ENCODE data around the gene C14orf132. TPM values are rescaled to one million over a fixed set of nuclear protein-coding genes. Genes with fewer than 3 reads are reported as not detected.

Gene C14orf132
- total RNA-seq, 2 experiments from 2014 or later, result 3.2 to 4.6 TPM

- no peaks in the 10 kb centered on the region for H3K9me3 Mint-ChIP-seq
- no peaks in the 10 kb centered on the region for H3K36me3 Mint-ChIP-seq
- CTCF ChIA-PET, result interaction anchor here (4.5 kb wide), 1 partner anchor 173 kb away, joined by 61 read pairs; no protein-coding TSS in a partner anchor
- H3K4me1 Mint-ChIP-seq (ENCODE audit: low read depth), result no peaks in the 10 kb centered on the region
- H3K4me3 Mint-ChIP-seq, result no peak overlapping the region
- DNase-seq, result no peak
- H3K27ac Mint-ChIP-seq, result no peak overlapping the region
- intact Hi-C loops (cut with micrococcal nuclease), result no loop called here
- POLR2A ChIA-PET, result no interaction called here
- no peaks in the 10 kb centered on the region for H3K27me3 Mint-ChIP-seq
Measured at GRCh38 chr14:96102081-96102856, 63.1 kb downstream of the C14orf132 start.

- no peak overlapping the region for H3K27ac Mint-ChIP-seq
- CTCF ChIA-PET, result interaction anchor here (0.6 to 4.5 kb wide), 2 partner anchors 28 to 172 kb away, joined by 3 to 61 read pairs; no protein-coding TSS in a partner anchor
- no peaks in the 10 kb centered on the region for H3K4me1 Mint-ChIP-seq (ENCODE audit: low read depth)
- intact Hi-C loops (cut with micrococcal nuclease), result no loop called here
- POLR2A ChIA-PET, result no interaction called here
- H3K4me3 Mint-ChIP-seq, result no peak overlapping the region
- H3K9me3 Mint-ChIP-seq, result no peaks in the 10 kb centered on the region
- H3K27me3 Mint-ChIP-seq, result no peaks in the 10 kb centered on the region
- H3K36me3 Mint-ChIP-seq, result no peaks in the 10 kb centered on the region
- DNase-seq, result no peak
Measured at GRCh38 chr14:96103075-96103474, 63.9 kb downstream of the C14orf132 start.

- Mint-ChIP-seq H3K4me1 (ENCODE audit: low read depth) (no peaks in the 10 kb centered on the region), H3K9me3 (no peaks in the 10 kb centered on the region), H3K27ac (no peak overlapping the region), H3K4me3 (no peak overlapping the region), H3K27me3 (no peaks in the 10 kb centered on the region), H3K36me3 (no peaks in the 10 kb centered on the region)
- POLR2A ChIA-PET, result no interaction called here
- no peak for DNase-seq
- intact Hi-C loops (cut with micrococcal nuclease), result no loop called here
- CTCF ChIA-PET, result interaction anchor here (0.6 to 4.5 kb wide), 2 partner anchors 27 to 171 kb away, joined by 3 to 61 read pairs; no protein-coding TSS in a partner anchor
Measured at GRCh38 chr14:96103560-96104460, 64.6 kb downstream of the C14orf132 start.

GRCh38 chr14:96104469-96105057, 65.4 kb downstream of the C14orf132 start:
- ChIA-PET POLR2A (no interaction called here), CTCF (interaction anchor here (0.9 kb wide), 1 partner anchor 172 kb away, joined by 3 read pairs; no protein-coding TSS in a partner anchor)
- no peaks in the 10 kb centered on the region for H3K4me1 Mint-ChIP-seq (ENCODE audit: low read depth)
- H3K36me3 Mint-ChIP-seq, result no peaks in the 10 kb centered on the region
- intact Hi-C loops (cut with micrococcal nuclease), result no loop called here
- no peak overlapping the region for H3K4me3 Mint-ChIP-seq
- no peaks in the 10 kb centered on the region for H3K9me3 Mint-ChIP-seq
- no peak for DNase-seq
- H3K27me3 Mint-ChIP-seq, result no peaks in the 10 kb centered on the region
- H3K27ac Mint-ChIP-seq, result no peak overlapping the region

- H3K4me1 Mint-ChIP-seq (ENCODE audit: low read depth), result no peaks in the 10 kb centered on the region
- H3K9me3 Mint-ChIP-seq, result no peaks in the 10 kb centered on the region
- POLR2A ChIA-PET, result interaction anchor here (0.6 kb wide), 1 partner anchor 788 kb away, joined by 3 read pairs; no protein-coding TSS in a partner anchor
- no peaks in the 10 kb centered on the region for H3K27me3 Mint-ChIP-seq
- H3K4me3 Mint-ChIP-seq, result no peak overlapping the region
- CTCF ChIA-PET, result interaction anchor here (0.9 kb wide), 1 partner anchor 171 kb away, joined by 3 read pairs; no protein-coding TSS in a partner anchor
- H3K27ac Mint-ChIP-seq, result peak overlapping the region; percentile 16
- H3K36me3 Mint-ChIP-seq, result no peaks in the 10 kb centered on the region
- intact Hi-C loops (cut with micrococcal nuclease), result no loop called here
- no peak for DNase-seq
Measured at GRCh38 chr14:96105089-96105925, 66.1 kb downstream of the C14orf132 start.

- POLR2A ChIA-PET, result interaction anchor here (0.6 kb wide), 1 partner anchor 788 kb away, joined by 3 read pairs; no protein-coding TSS in a partner anchor
- CTCF ChIA-PET, result no interaction called here
- H3K36me3 Mint-ChIP-seq, result no peaks in the 10 kb centered on the region
- H3K27ac Mint-ChIP-seq, result no peak overlapping the region
- DNase-seq, result no peak
- H3K9me3 Mint-ChIP-seq, result no peaks in the 10 kb centered on the region
- no peaks in the 10 kb centered on the region for H3K27me3 Mint-ChIP-seq
- H3K4me1 Mint-ChIP-seq (ENCODE audit: low read depth), result no peaks in the 10 kb centered on the region
- intact Hi-C loops (cut with micrococcal nuclease), result no loop called here
- no peak overlapping the region for H3K4me3 Mint-ChIP-seq
Measured at GRCh38 chr14:96105926-96106441, 66.8 kb downstream of the C14orf132 start.

- ChIA-PET CTCF (interaction anchor here (0.6 kb wide), 1 partner anchor 235 kb away, joined by 3 read pairs; no protein-coding TSS in a partner anchor), POLR2A (no interaction called here)
- Mint-ChIP-seq H3K27ac (no peak overlapping the region), H3K36me3 (no peaks in the 10 kb centered on the region), H3K4me1 (ENCODE audit: low read depth) (no peaks in the 10 kb centered on the region), H3K9me3 (no peaks in the 10 kb centered on the region), H3K4me3 (no peak overlapping the region), H3K27me3 (no peaks in the 10 kb centered on the region)
- no peak for DNase-seq
- intact Hi-C loops (cut with micrococcal nuclease), result no loop called here
Measured at GRCh38 chr14:96106891-96107290, 67.7 kb downstream of the C14orf132 start.

GRCh38 chr14:96108061-96108795, 69.1 kb downstream of the C14orf132 start:
- Mint-ChIP-seq H3K9me3 (no peaks in the 10 kb centered on the region), H3K27me3 (no peaks in the 10 kb centered on the region), H3K4me1 (ENCODE audit: low read depth) (no peaks in the 10 kb centered on the region), H3K27ac (no peak overlapping the region), H3K36me3 (no peaks in the 10 kb centered on the region), H3K4me3 (no peak overlapping the region)
- ChIA-PET CTCF (no interaction called here), POLR2A (no interaction called here)
- DNase-seq, result no peak
- intact Hi-C loops (cut with micrococcal nuclease), result no loop called here

GRCh38 chr14:96108911-96109310, 69.7 kb downstream of the C14orf132 start:
- intact Hi-C loops (cut with micrococcal nuclease), result no loop called here
- no peak overlapping the region for H3K27ac Mint-ChIP-seq
- no peak for DNase-seq
- H3K27me3 Mint-ChIP-seq, result no peaks in the 10 kb centered on the region
- no peak overlapping the region for H3K4me3 Mint-ChIP-seq
- ChIA-PET CTCF (interaction anchor here (0.6 kb wide), 1 partner anchor 164 kb away, joined by 3 read pairs; no protein-coding TSS in a partner anchor), POLR2A (no interaction called here)
- no peaks in the 10 kb centered on the region for H3K36me3 Mint-ChIP-seq
- H3K9me3 Mint-ChIP-seq, result no peaks in the 10 kb centered on the region
- H3K4me1 Mint-ChIP-seq (ENCODE audit: low read depth), result no peaks in the 10 kb centered on the region

GRCh38 chr14:96109596-96110355, 70.6 kb downstream of the C14orf132 start:
- peaks cover 2% of the 10 kb centered on the region for H3K9me3 Mint-ChIP-seq
- CTCF ChIA-PET, result interaction anchor here (0.6 kb wide), 1 partner anchor 163 kb away, joined by 3 read pairs; no protein-coding TSS in a partner anchor
- no peaks in the 10 kb centered on the region for H3K4me1 Mint-ChIP-seq (ENCODE audit: low read depth)
- H3K27me3 Mint-ChIP-seq, result no peaks in the 10 kb centered on the region
- no peak overlapping the region for H3K4me3 Mint-ChIP-seq
- no peak for DNase-seq
- POLR2A ChIA-PET, result no interaction called here
- H3K27ac Mint-ChIP-seq, result no peak overlapping the region
- intact Hi-C loops (cut with micrococcal nuclease), result no loop called here
- H3K36me3 Mint-ChIP-seq, result no peaks in the 10 kb centered on the region
